Uterine smooth muscle cell (primary cell): ENCODE results near the gene BPIFB3. TPM values are rescaled to one million over a fixed set of nuclear protein-coding genes. Genes with fewer than 3 reads are reported as not detected.

Source experiments
- total RNA-seq: library from RNA; depleted of rRNA; stranded (reverse); fragments of >200 nt; gene quantifications from 2 replicates; pipeline ENCODE4 v1.2.3, GENCODE V29; 2014

The BPIFB3 gene
- total RNA-seq = not detected in 2 replicates

GRCh38 chr20:33053291-33054106 lies at the start of gene BPIFB3:
Gene BPIFB3, plus strand, starts transcription at chr20:33053903. Its CDS starts 1,533 bp downstream, at chr20:33055436.

DNA sequence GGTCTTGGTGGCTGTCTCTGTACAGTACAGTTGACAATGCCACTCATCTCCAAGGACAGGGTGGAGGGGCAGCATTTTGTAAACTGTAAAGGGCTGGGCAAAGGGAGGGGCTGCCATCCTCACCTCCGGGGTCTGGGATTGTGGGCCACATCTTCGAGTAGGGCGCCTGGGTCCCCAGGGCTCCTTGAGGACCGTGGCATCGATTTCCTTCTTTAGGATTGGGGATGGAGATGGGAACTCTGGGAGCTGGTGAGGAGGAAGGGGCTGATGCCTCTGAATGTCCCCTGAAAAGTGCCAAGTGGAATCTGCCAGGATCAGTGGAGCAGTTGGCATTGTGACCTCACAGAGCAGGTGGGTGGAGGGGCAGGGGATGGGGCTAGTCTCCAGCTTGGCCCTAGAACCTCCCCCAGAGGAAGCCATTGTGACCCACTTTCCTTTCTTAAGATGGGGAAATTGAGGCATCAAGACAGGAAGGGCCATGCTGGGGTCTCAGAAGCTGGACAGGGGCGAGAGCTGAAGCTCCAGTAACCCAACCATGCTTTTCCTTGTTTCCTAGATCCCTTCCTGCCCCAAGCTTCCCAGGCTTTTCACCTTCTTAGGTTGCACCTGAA lies 49.5 kb upstream of the BPIFB3 start, which contains the start of gene SUN5:
TSS of gene SUN5 (minus strand) at position 293 of the 611 bp plus-strand sequence. CDS start at position 200, 93 bp downstream.

GRCh38 chr20:33007376-33008335 lies 46.0 kb upstream of the BPIFB3 start, which contains the start of gene BPIFB2:
Gene BPIFB2, plus strand, starts transcription at chr20:33007704. Its CDS starts 871 bp downstream, at chr20:33008575.

DNA sequence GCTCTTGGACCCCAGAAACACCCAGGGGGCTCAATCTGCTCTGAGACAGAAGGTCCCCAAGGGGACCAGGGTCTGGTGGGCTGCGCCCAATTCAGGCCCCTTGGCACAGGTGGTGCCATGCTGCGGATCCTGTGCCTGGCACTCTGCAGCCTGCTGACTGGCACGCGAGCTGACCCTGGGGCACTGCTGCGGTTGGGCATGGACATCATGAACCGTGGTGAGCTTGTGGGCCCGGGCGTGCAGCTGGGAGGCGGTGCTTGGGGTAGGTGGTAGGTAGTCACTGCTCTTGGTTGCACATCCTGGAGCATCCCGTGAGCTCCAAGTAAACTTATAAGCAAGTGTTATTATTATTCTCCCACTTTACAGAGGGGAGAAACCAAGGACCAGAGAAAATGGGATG lies 22.2 kb upstream of the BPIFB3 start, which contains the start of gene BPIFB6:
TSS of gene BPIFB6 (plus strand) at position 118 of the 400 bp plus-strand sequence. CDS start at position 118, 0 bp downstream.

DNA sequence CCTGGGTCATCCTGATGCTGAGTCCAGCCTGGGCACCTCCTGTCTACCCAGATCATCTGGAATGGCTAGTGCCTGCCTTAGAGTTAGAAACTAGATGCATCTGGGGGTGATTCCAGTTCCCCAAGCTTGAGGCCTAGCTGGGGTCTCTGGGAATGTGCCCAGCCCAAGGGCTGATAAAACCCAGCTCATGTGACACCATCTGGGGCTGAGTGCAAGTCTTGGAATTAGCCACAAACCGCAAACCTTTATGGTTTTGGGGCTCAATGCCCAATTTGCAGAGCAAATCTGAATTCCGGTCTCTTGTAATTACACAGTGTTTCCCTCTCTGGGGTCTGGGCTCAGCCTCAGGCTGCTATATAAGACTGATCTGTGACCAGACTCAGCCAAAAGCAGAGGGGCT lies 25.6 kb downstream of the BPIFB3 start, which contains the start of gene BPIFB4:
TSS of gene BPIFB4 (plus strand) at position 385 of the 400 bp plus-strand sequence. CDS start 1,884 bp downstream, outside the sequence.

Other genes starting within 250 kb of the BPIFB3 start
- gene MAPRE1, start 233.9 kb upstream of the BPIFB3 start, total RNA-seq = 111 and 157 TPM in 2 replicates
- under 0.01 TPM in 1 of 2 replicates, not detected in the other for gene EFCAB8, start 195.0 kb upstream of the BPIFB3 start, total RNA-seq
- gene SUN5, start 49.5 kb upstream of the BPIFB3 start, total RNA-seq = not detected in 2 replicates
- not detected in 2 replicates for gene BPIFB2, start 46.2 kb upstream of the BPIFB3 start, total RNA-seq
- not detected in 2 replicates for gene BPIFB6, start 22.3 kb upstream of the BPIFB3 start, total RNA-seq
- not detected in 2 replicates for gene BPIFB4, start 25.7 kb downstream of the BPIFB3 start, total RNA-seq
- not detected in 2 replicates for gene BPIFA2, start 114.3 kb downstream of the BPIFB3 start, total RNA-seq
- gene BPIFA3, start 163.4 kb downstream of the BPIFB3 start, total RNA-seq = not detected in 2 replicates
- gene BPIFA1, start 182.1 kb downstream of the BPIFB3 start, total RNA-seq = not detected in 2 replicates
- not detected in 2 replicates for gene BPIFB1, start 229.3 kb downstream of the BPIFB3 start, total RNA-seq